Esophagus muscularis mucosa (tissue), 3 donors: ENCODE results near the gene ANKRD33B.

ENCODE experiments used
- CTCF ChIP-seq, 3 experiments: fragments of 200-600 bp in 2 of 3; fragments of 450-650 bp in 1 of 3; sonication (generic) in 2 of 3; IDR thresholded peaks; one replicate each; pipeline ENCODE4 v1.5.1; 2017 to 2019; ENCODE audit warnings: antibody characterized with exemption in 3 of 3, mild to moderate bottlenecking in 2 of 3, moderate library complexity in 1 of 3
- POLR2A ChIP-seq: fragments of 450-650 bp; IDR thresholded peaks from one replicate; pipeline ENCODE4 v1.6.1; 2017; ENCODE audit warnings: antibody characterized with exemption, moderate library complexity, mild to moderate bottlenecking, low read depth

- no peak for TF ChIP-seq CTCF (IDR thresholded peaks at IDR 0.05)
- no peak for TF ChIP-seq POLR2A
Measured at GRCh38 chr5:10691826-10692785, 128.2 kb downstream of the ANKRD33B start.
